NCI-H510A (cell line): ENCODE data around the gene DTD2.
"Not testable (repeated sequence)": the region's sequence is repeated elsewhere in the genome, so short reads cannot be mapped to it uniquely, and the experiment has no call there.

Source experiments
- DNase-seq: peaks from one replicate; lab custom pipeline; 2025; lab: John Stamatoyannopoulos, UW

Gene DTD2

GRCh38 chr14:31441273-31442111, 15.8 kb downstream of the DTD2 start:
- no peak for DNase-seq

GRCh38 chr14:31440280-31440679, 17.0 kb downstream of the DTD2 start:
- DNase-seq = no peak

GRCh38 chr14:31439561-31439960, 17.7 kb downstream of the DTD2 start:
- no peak for DNase-seq

- not testable (repeated sequence) for DNase-seq
Observed at GRCh38 chr14:31437045-31437691, 20.1 kb downstream of the DTD2 start.

- DNase-seq = no peak
Observed at GRCh38 chr14:31435276-31435675, 22.0 kb downstream of the DTD2 start.

- DNase-seq = no peak
Observed at GRCh38 chr14:31430634-31431264, 26.6 kb downstream of the DTD2 start.

- no peak for DNase-seq
Observed at GRCh38 chr14:31429791-31430190, 27.5 kb downstream of the DTD2 start.

GRCh38 chr14:31428011-31428410, 29.3 kb downstream of the DTD2 start:
- DNase-seq = no peak

- DNase-seq = no peak
Observed at GRCh38 chr14:31426663-31427062, 30.6 kb downstream of the DTD2 start.

GRCh38 chr14:31425905-31426304, 31.4 kb downstream of the DTD2 start:
- DNase-seq = no peak

GRCh38 chr14:31421200-31421599, 36.1 kb downstream of the DTD2 start:
- no peak for DNase-seq

GRCh38 chr14:31420319-31421111, 36.8 kb downstream of the DTD2 start, which contains the start of gene HEATR5A:
TSS of gene HEATR5A (minus strand) at chr14:31420550. CDS start at chr14:31402975, 17,575 bp downstream.
- peak; percentile 87 for DNase-seq

GRCh38 chr14:31419967-31420318, 37.4 kb downstream of the DTD2 start:
- DNase-seq = peak; percentile 10

GRCh38 chr14:31419179-31419966, 37.9 kb downstream of the DTD2 start:
- no peak for DNase-seq

GRCh38 chr14:31418440-31418839, 38.9 kb downstream of the DTD2 start:
- DNase-seq = no peak

- DNase-seq = no peak
Observed at GRCh38 chr14:31414190-31414833, 43.0 kb downstream of the DTD2 start.

GRCh38 chr14:31411218-31411727, 46.0 kb downstream of the DTD2 start:
- DNase-seq = no peak

GRCh38 chr14:31410048-31410650, 47.2 kb downstream of the DTD2 start:
- no peak for DNase-seq

GRCh38 chr14:31408421-31408820, 48.9 kb downstream of the DTD2 start:
- no peak for DNase-seq

GRCh38 chr14:31405599-31406232, 51.6 kb downstream of the DTD2 start:
- no peak for DNase-seq
